ENCODE measurements around the gene HS2ST1. TPM values are rescaled to one million over a fixed set of nuclear protein-coding genes. Genes with fewer than 3 reads are reported as not detected.
"Not testable (repeated sequence)": the region's sequence is repeated elsewhere in the genome, so short reads cannot be mapped to it uniquely, and the experiment has no call there.

The HS2ST1 gene
- polyA plus RNA-seq, 1 donor (not counting 4 experiments of a cell fraction or from before 2014, with no cell fraction given), result 18.7 TPM

DNA sequence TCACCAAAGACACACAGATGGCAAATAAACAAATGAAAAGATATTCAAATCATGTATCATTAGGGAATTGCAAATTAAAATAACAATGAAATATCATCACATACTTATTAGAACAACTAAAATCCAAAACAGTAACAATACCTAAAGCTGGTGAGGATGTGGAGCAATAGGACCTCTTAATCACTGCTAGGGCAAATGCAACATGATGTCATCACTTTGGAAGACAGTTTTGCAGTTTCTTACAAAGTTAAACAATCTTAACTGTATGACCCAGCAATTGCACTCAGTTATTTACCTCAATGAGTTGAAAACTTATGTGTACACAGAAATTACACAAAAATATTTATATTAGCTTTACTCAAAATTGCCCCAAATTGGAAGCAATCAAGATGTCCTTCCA lies 47.8 kb upstream of the HS2ST1 start:
- no peaks in the 10 kb centered on the region for H3K27me3 ChIP-seq (ENCODE audit: control insufficient read depth, extremely low read depth, insufficient read depth, low read length)
- H3K9me3 ChIP-seq (ENCODE audit: control insufficient read depth, low read depth, low read length), result no peaks in the 10 kb centered on the region
- TF ChIP-seq CTCF (optimal IDR thresholded peaks at IDR 0.05 in 1 of 3, IDR thresholded peaks at IDR 0.05 in 1 of 3, conservative IDR thresholded peaks at IDR 0.05 in 1 of 3; ENCODE audit: extremely low read depth in 1 of 3, insufficient read depth in 2 of 3, low read length in 3 of 3) (no peak), EZH2 (IDR thresholded peaks at IDR 0.05; ENCODE audit: low read length) (no peak)
- no peak overlapping the region for H3K27ac ChIP-seq (ENCODE audit: control insufficient read depth, insufficient read depth, low read length)
- H3K4me2 ChIP-seq (ENCODE audit: control insufficient read depth, extremely low read depth, insufficient read depth, low read depth, low read length), result no peak overlapping the region
- no peaks in the 10 kb centered on the region for H3K79me2 ChIP-seq (ENCODE audit: control insufficient read depth, insufficient read depth, low read length)
- FAIRE-seq, result no peak
- H3K4me1 ChIP-seq (ENCODE audit: control insufficient read depth, extremely low read depth, insufficient read depth, low read length), result no peaks in the 10 kb centered on the region
- H4K20me1 ChIP-seq (ENCODE audit: control insufficient read depth, extremely low read depth, insufficient read depth, low read length), result peaks cover 3% of the 10 kb centered on the region
- H3K4me3 ChIP-seq (ENCODE audit: control insufficient read depth in 2 of 3, extremely low read depth in 1 of 3, insufficient read depth in 2 of 3, low read depth in 1 of 3, low read length in 3 of 3), result no peak overlapping the region
- H3K9me1 ChIP-seq (ENCODE audit: control insufficient read depth, extremely low read depth, insufficient read depth, low read length), result no peaks in the 10 kb centered on the region
- H3K36me3 ChIP-seq (ENCODE audit: control insufficient read depth in 2 of 2, extremely low read depth in 1 of 2, insufficient read depth in 2 of 2, low read length in 2 of 2), result peaks cover 0 to 2% of the 10 kb centered on the region in 2 experiments
- H3K9ac ChIP-seq (ENCODE audit: control insufficient read depth, extremely low read depth, insufficient read depth, low read length), result no peak overlapping the region
- DNase-seq (ENCODE audit: low read depth, low spot score), result no peak
- dilution Hi-C loops (cut with MboI; ENCODE audit: extremely low pct_ligation_motif_present, low sequenced_read_pairs), result no loop called here
- H2AFZ ChIP-seq (ENCODE audit: control insufficient read depth, low read length), result no peak overlapping the region

DNA sequence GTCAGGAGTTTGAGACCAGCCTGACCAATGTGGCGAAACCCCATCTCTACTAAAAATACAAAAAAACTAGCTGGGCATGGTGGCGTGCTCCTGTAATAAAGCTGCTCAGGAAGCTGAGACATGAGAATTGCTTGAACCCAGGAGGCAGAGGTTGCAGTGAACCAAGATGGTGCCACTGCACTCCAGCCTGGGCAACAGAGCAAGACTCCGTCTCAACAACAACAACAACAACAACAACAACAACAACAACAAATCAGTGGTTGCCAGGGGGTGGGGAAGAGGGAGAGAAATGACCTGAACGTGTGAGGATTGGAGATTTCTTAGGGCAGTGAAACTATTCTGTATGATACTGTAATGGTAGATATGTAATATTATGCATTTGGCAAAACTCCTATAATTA lies 47.2 kb upstream of the HS2ST1 start:
- H3K27ac ChIP-seq (ENCODE audit: control insufficient read depth, insufficient read depth, low read length); dilution Hi-C loops (cut with MboI; ENCODE audit: extremely low pct_ligation_motif_present, low sequenced_read_pairs); H3K79me2 ChIP-seq (ENCODE audit: control insufficient read depth, insufficient read depth, low read length); H3K4me1 ChIP-seq (ENCODE audit: control insufficient read depth, extremely low read depth, insufficient read depth, low read length); H3K4me2 ChIP-seq (ENCODE audit: control insufficient read depth, extremely low read depth, insufficient read depth, low read depth, low read length); H3K9me1 ChIP-seq (ENCODE audit: control insufficient read depth, extremely low read depth, insufficient read depth, low read length); H3K4me3 ChIP-seq (ENCODE audit: control insufficient read depth in 2 of 3, extremely low read depth in 1 of 3, insufficient read depth in 2 of 3, low read depth in 1 of 3, low read length in 3 of 3); H3K36me3 ChIP-seq (ENCODE audit: control insufficient read depth in 2 of 2, extremely low read depth in 1 of 2, insufficient read depth in 2 of 2, low read length in 2 of 2); H3K9ac ChIP-seq (ENCODE audit: control insufficient read depth, extremely low read depth, insufficient read depth, low read length); DNase-seq (ENCODE audit: low read depth, low spot score); FAIRE-seq; H2AFZ ChIP-seq (ENCODE audit: control insufficient read depth, low read length); H3K27me3 ChIP-seq (ENCODE audit: control insufficient read depth, extremely low read depth, insufficient read depth, low read length); H3K9me3 ChIP-seq (ENCODE audit: control insufficient read depth, low read depth, low read length); H4K20me1 ChIP-seq (ENCODE audit: control insufficient read depth, extremely low read depth, insufficient read depth, low read length): not testable (repeated sequence)

- TF ChIP-seq CTCF (optimal IDR thresholded peaks at IDR 0.05 in 1 of 3, IDR thresholded peaks at IDR 0.05 in 1 of 3, conservative IDR thresholded peaks at IDR 0.05 in 1 of 3; ENCODE audit: extremely low read depth in 1 of 3, insufficient read depth in 2 of 3, low read length in 3 of 3) (no peak), EZH2 (IDR thresholded peaks at IDR 0.05; ENCODE audit: low read length) (no peak)
- no peak overlapping the region for H3K4me2 ChIP-seq (ENCODE audit: control insufficient read depth, extremely low read depth, insufficient read depth, low read depth, low read length)
These were observed 46.0 kb upstream of the HS2ST1 start for GRCh38 chr1:86868477-86868876.

More at GRCh38 chr1:86868477-86868876, 46.0 kb upstream of the HS2ST1 start:
- H4K20me1 ChIP-seq (ENCODE audit: control insufficient read depth, extremely low read depth, insufficient read depth, low read length), result peaks cover 3% of the 10 kb centered on the region
- FAIRE-seq (no peak), DNase-seq (ENCODE audit: low read depth, low spot score) (no peak)
- no peaks in the 10 kb centered on the region for H3K36me3 ChIP-seq (ENCODE audit: control insufficient read depth in 2 of 2, extremely low read depth in 1 of 2, insufficient read depth in 2 of 2, low read length in 2 of 2)
- H3K4me3 ChIP-seq (ENCODE audit: control insufficient read depth in 2 of 3, extremely low read depth in 1 of 3, insufficient read depth in 2 of 3, low read depth in 1 of 3, low read length in 3 of 3), result no peak overlapping the region
- no peaks in the 10 kb centered on the region for H3K9me1 ChIP-seq (ENCODE audit: control insufficient read depth, extremely low read depth, insufficient read depth, low read length)
- H3K79me2 ChIP-seq (ENCODE audit: control insufficient read depth, insufficient read depth, low read length), result no peaks in the 10 kb centered on the region
- H3K9me3 ChIP-seq (ENCODE audit: control insufficient read depth, low read depth, low read length), result no peaks in the 10 kb centered on the region
- dilution Hi-C loops (cut with MboI; ENCODE audit: extremely low pct_ligation_motif_present, low sequenced_read_pairs), result no loop called here
- H3K27ac ChIP-seq (ENCODE audit: control insufficient read depth, insufficient read depth, low read length), result no peak overlapping the region
- H3K9ac ChIP-seq (ENCODE audit: control insufficient read depth, extremely low read depth, insufficient read depth, low read length), result no peak overlapping the region
- H2AFZ ChIP-seq (ENCODE audit: control insufficient read depth, low read length), result no peak overlapping the region
- no peaks in the 10 kb centered on the region for H3K4me1 ChIP-seq (ENCODE audit: control insufficient read depth, extremely low read depth, insufficient read depth, low read length)
- no peaks in the 10 kb centered on the region for H3K27me3 ChIP-seq (ENCODE audit: control insufficient read depth, extremely low read depth, insufficient read depth, low read length)

Measured in keratinocyte (primary cell).